IPS DF 6.9 (cell line): ENCODE measurements around the gene LHX1.

Source experiments
- DNase-seq: peaks from one replicate; pipeline ENCODE4 v3.0.0-alpha.2; 2013; ENCODE audit warnings: low read depth, low spot score
- H3K27ac ChIP-seq: one replicate; pipeline ENCODE4 v1.5.1; 2013; ENCODE audit warnings: low read length, control low read depth
- H3K27me3 ChIP-seq: 2 replicates; pipeline ENCODE4 v1.6.1; 2013; ENCODE audit warnings: mild to moderate bottlenecking, low read length; ENCODE audit not compliant: control insufficient read depth, insufficient read depth
- H3K36me3 ChIP-seq: 2 replicates; pipeline ENCODE4 v1.6.1; 2013; ENCODE audit warnings: low read length; ENCODE audit not compliant: control insufficient read depth, insufficient read depth
- H3K4me1 ChIP-seq: 2 replicates; pipeline ENCODE4 v1.6.1; 2013; ENCODE audit warnings: low read length; ENCODE audit not compliant: control insufficient read depth, insufficient read depth
- H3K4me3 ChIP-seq: 2 replicates; pipeline ENCODE4 v1.5.1; 2013; ENCODE audit warnings: mild to moderate bottlenecking, low read length
- H3K9me3 ChIP-seq: 2 replicates; pipeline ENCODE4 v1.6.1; 2013; ENCODE audit warnings: low read length, inconsistent platforms; ENCODE audit not compliant: control insufficient read depth, insufficient read depth
- WGBS: extraction: QIAGEN DNeasy Blood & Tissue Kit; methylation state at CpG from one replicate; pipeline ENCODE4 v1.1.7; 2013; ENCODE audit warnings: mixed read lengths, missing lambda C conversion rate; ENCODE audit not compliant: insufficient read length, insufficient coverage; 5-methylcytosine and 5-hydroxymethylcytosine counted together

LHX1 gene

GRCh38 chr17:36901506-36901905 is 35.8 kb upstream of the LHX1 start:
- Histone ChIP-seq H3K36me3 (no peaks in the 10 kb centered on the region), H3K4me3 (no peak overlapping the region), H3K9me3 (no peaks in the 10 kb centered on the region), H3K27ac (no peak overlapping the region), H3K4me1 (no peaks in the 10 kb centered on the region), H3K27me3 (no peaks in the 10 kb centered on the region)
- WGBS: no CpG with 5 or more reads among the region's 14 CpGs
- DNase-seq: no peak

- no peak overlapping the region for H3K27ac ChIP-seq
- H3K9me3 ChIP-seq: no peaks in the 10 kb centered on the region
- no peaks in the 10 kb centered on the region for H3K27me3 ChIP-seq
- DNase-seq: no peak
- H3K4me1 ChIP-seq: no peaks in the 10 kb centered on the region
- no peaks in the 10 kb centered on the region for H3K36me3 ChIP-seq
- H3K4me3 ChIP-seq: no peak overlapping the region
- no CpG with 5 or more reads among the region's 10 CpGs for WGBS
These were observed 29.9 kb upstream of the LHX1 start for GRCh38 chr17:36907407-36907806.

GRCh38 chr17:36910513-36910912 is 26.8 kb upstream of the LHX1 start:
- Histone ChIP-seq H3K36me3 (no peaks in the 10 kb centered on the region), H3K27ac (no peak overlapping the region), H3K4me3 (no peak overlapping the region), H3K4me1 (no peaks in the 10 kb centered on the region), H3K27me3 (no peaks in the 10 kb centered on the region), H3K9me3 (no peaks in the 10 kb centered on the region)
- no CpG with 5 or more reads among the region's 5 CpGs for WGBS
- no peak for DNase-seq

GRCh38 chr17:36911001-36911400 is 26.3 kb upstream of the LHX1 start:
- WGBS: no CpG with 5 or more reads among the region's 3 CpGs
- Histone ChIP-seq H3K36me3 (no peaks in the 10 kb centered on the region), H3K27me3 (no peaks in the 10 kb centered on the region), H3K27ac (no peak overlapping the region), H3K4me1 (no peaks in the 10 kb centered on the region), H3K4me3 (no peak overlapping the region), H3K9me3 (no peaks in the 10 kb centered on the region)
- DNase-seq: no peak

GRCh38 chr17:36913132-36913531 is 24.1 kb upstream of the LHX1 start:
- Histone ChIP-seq H3K4me1 (no peaks in the 10 kb centered on the region), H3K4me3 (no peak overlapping the region), H3K27me3 (no peaks in the 10 kb centered on the region), H3K9me3 (no peaks in the 10 kb centered on the region), H3K36me3 (no peaks in the 10 kb centered on the region), H3K27ac (no peak overlapping the region)
- WGBS: no CpG with 5 or more reads among the region's 5 CpGs
- DNase-seq: no peak

- DNase-seq: no peak
- no peak overlapping the region for H3K27ac ChIP-seq
- WGBS: no CpG with 5 or more reads among the region's 3 CpGs
These were observed 19.0 kb upstream of the LHX1 start for GRCh38 chr17:36918211-36918691.

GRCh38 chr17:36919407-36919968 is 17.8 kb upstream of the LHX1 start:
- Histone ChIP-seq H3K36me3 (no peaks in the 10 kb centered on the region), H3K4me1 (peaks cover 14% of the 10 kb centered on the region), H3K9me3 (no peaks in the 10 kb centered on the region), H3K4me3 (no peak overlapping the region), H3K27me3 (no peaks in the 10 kb centered on the region), H3K27ac (no peak overlapping the region)
- no CpG with 5 or more reads among the region's 7 CpGs for WGBS
- DNase-seq: no peak

More at GRCh38 chr17:36918211-36918691, 19.0 kb upstream of the LHX1 start:
- no peak overlapping the region for H3K4me3 ChIP-seq
- peaks cover 14% of the 10 kb centered on the region for H3K4me1 ChIP-seq
- no peaks in the 10 kb centered on the region for H3K9me3 ChIP-seq
- H3K36me3 ChIP-seq: no peaks in the 10 kb centered on the region
- no peaks in the 10 kb centered on the region for H3K27me3 ChIP-seq

GRCh38 chr17:36920032-36921005 is 17.0 kb upstream of the LHX1 start:
- Histone ChIP-seq H3K4me1 (peaks cover 14% of the 10 kb centered on the region), H3K4me3 (no peak overlapping the region), H3K27ac (no peak overlapping the region), H3K27me3 (no peaks in the 10 kb centered on the region), H3K9me3 (no peaks in the 10 kb centered on the region), H3K36me3 (no peaks in the 10 kb centered on the region)
- WGBS: no CpG with 5 or more reads among the region's 18 CpGs
- DNase-seq: no peak

- WGBS: no CpG with 5 or more reads among the region's 7 CpGs
- H3K36me3 ChIP-seq: no peaks in the 10 kb centered on the region
- no peaks in the 10 kb centered on the region for H3K9me3 ChIP-seq
- H3K4me1 ChIP-seq: peaks cover 14% of the 10 kb centered on the region
- H3K27ac ChIP-seq: no peak overlapping the region
- H3K27me3 ChIP-seq: no peaks in the 10 kb centered on the region
- no peak overlapping the region for H3K4me3 ChIP-seq
- no peak for DNase-seq
These were observed 16.0 kb upstream of the LHX1 start for GRCh38 chr17:36921095-36921851.

GRCh38 chr17:36922175-36922574 is 15.1 kb upstream of the LHX1 start:
- H3K27me3 ChIP-seq: no peaks in the 10 kb centered on the region
- peaks cover 14% of the 10 kb centered on the region for H3K4me1 ChIP-seq
- no peak overlapping the region for H3K27ac ChIP-seq
- no peaks in the 10 kb centered on the region for H3K9me3 ChIP-seq
- DNase-seq: no peak
- H3K4me3 ChIP-seq: no peak overlapping the region
- H3K36me3 ChIP-seq: no peaks in the 10 kb centered on the region
